Activated T-helper 1 cell treated with anti-CD3 and anti-CD28 coated beads, Interleukin-12 subunit alpha, Interleukin-12 subunit beta, Interleukin-2, Interleukin-4 antibody, amounts not matched to agents 30 ng/mL and 10 ng/mL and 1 ng/mL, durations not matched to agents 14 hours and 24 hours and 36 hours (primary cell): ENCODE measurements around the gene ADAM19. TPM values are rescaled to one million over a fixed set of nuclear protein-coding genes. Genes with fewer than 3 reads are reported as not detected.

Source experiments
- DNase-seq: peaks from one replicate; pipeline ENCODE4 v3.0.0; 2021; ENCODE audit warnings: low spot score
- H3K27ac Mint-ChIP-seq: one replicate; pipeline ENCODE4 v1.8.0; 2021; ENCODE audit warnings: mild to moderate bottlenecking, mixed read lengths
- H3K27me3 Mint-ChIP-seq: one replicate; pipeline ENCODE4 v1.8.0; 2022; ENCODE audit warnings: mild to moderate bottlenecking, moderate library complexity, mixed read lengths; ENCODE audit not compliant: insufficient read depth
- H3K36me3 Mint-ChIP-seq: one replicate; pipeline ENCODE4 v1.8.0; 2021; ENCODE audit warnings: low read depth, mixed read lengths
- H3K4me1 Mint-ChIP-seq: one replicate; pipeline ENCODE4 v1.8.0; 2021; ENCODE audit warnings: low read depth, mixed read lengths
- H3K4me3 Mint-ChIP-seq: one replicate; pipeline ENCODE4 v1.8.0; 2021; ENCODE audit warnings: mild to moderate bottlenecking, moderate library complexity, mixed read lengths
- H3K9me3 Mint-ChIP-seq: one replicate; pipeline ENCODE4 v1.8.0; 2021; ENCODE audit warnings: mixed read lengths
- intact Hi-C: fragments of 100-400 bp; cut with micrococcal nuclease; formaldehyde crosslinking; loops from one replicate; pipeline ENCODE4 v1.15.1; 2024
- total RNA-seq: library from RNA; stranded (reverse); gene quantifications from 2 replicates; pipeline ENCODE4 v1.2.3, GENCODE V29; 2022

ADAM19 gene
- total RNA-seq, 1 donor from 2014 or later = 341 TPM

GRCh38 chr5:157606046-157606445 lies 30.5 kb upstream of the ADAM19 start:
- Mint-ChIP-seq H3K9me3 (no peaks in the 10 kb centered on the region), H3K36me3 (peaks cover 6% of the 10 kb centered on the region), H3K4me3 (no peak overlapping the region), H3K4me1 (peaks cover 77% of the 10 kb centered on the region), H3K27ac (peak overlapping the region; percentile 78), H3K27me3 (no peaks in the 10 kb centered on the region)
- intact Hi-C loops = loop anchor here (2.0 kb wide), 1 partner anchor 111 kb away; no protein-coding TSS in a partner anchor
- DNase-seq = no peak

DNA sequence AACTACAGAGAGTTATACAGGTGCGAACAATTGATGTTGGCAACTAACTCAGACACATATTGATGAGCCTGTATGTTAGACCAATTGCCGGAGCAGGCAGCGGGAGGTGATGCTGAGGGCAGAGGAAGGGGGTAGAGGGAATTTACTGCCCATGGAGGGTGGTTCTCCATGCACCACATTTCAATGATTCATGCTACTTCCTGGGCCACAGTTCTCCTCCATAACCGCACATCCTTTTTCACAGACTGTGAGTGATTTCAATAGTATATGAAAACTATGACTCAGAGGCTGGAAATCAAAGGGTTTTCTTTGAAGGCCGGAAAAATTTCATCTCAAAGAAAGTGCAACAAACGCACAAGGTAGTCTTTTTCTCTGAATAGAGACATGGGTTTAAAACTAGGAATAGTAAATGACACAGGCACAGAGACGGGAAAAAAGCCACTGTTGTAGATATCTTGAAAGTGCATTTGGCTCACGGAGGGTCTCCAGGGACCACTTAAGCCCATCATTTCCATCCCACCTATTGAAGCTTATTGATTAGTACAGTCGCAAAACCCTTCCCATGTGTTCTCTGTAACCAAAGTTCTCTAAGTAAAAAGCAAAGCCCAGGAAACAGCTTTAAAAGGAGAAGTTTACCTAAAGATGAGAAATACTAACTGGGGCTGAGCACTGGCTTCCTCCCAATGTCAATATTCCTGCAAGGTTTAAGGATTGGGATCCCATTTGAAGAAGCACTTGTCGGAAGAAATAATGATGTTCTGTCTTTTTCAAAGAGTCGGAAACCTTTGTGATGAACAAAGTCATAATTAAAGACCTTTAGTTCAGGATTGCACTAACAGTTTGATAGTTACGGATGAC lies 28.0 kb upstream of the ADAM19 start:
- H3K27me3 Mint-ChIP-seq = no peaks in the 10 kb centered on the region
- H3K4me3 Mint-ChIP-seq = peak overlapping the region; percentile 59
- no peaks in the 10 kb centered on the region for H3K9me3 Mint-ChIP-seq
- peak; percentile 74 for DNase-seq
- peaks cover 79% of the 10 kb centered on the region for H3K4me1 Mint-ChIP-seq
- peak overlapping the region; percentile 88 for H3K27ac Mint-ChIP-seq
- intact Hi-C loops = loop anchor here (1.0 to 5.0 kb wide), 13 partner anchors 8 to 1809 kb away; partner anchors contain the start of genes CLINT1 and THG1L
- peaks cover 10% of the 10 kb centered on the region for H3K36me3 Mint-ChIP-seq

- intact Hi-C loops = loop anchor here (2.0 to 5.0 kb wide), 8 partner anchors 48 to 1810 kb away; partner anchors contain the start of gene CLINT1
- peaks cover 76% of the 10 kb centered on the region for H3K4me1 Mint-ChIP-seq
- H3K9me3 Mint-ChIP-seq = peaks cover 4% of the 10 kb centered on the region
- H3K27me3 Mint-ChIP-seq = no peaks in the 10 kb centered on the region
- DNase-seq = peak; percentile 55
- peak overlapping the region; percentile 88 for H3K27ac Mint-ChIP-seq
- H3K4me3 Mint-ChIP-seq = peak overlapping the region; percentile 59
- H3K36me3 Mint-ChIP-seq = peaks cover 9% of the 10 kb centered on the region
Observed at GRCh38 chr5:157602505-157602904, 26.9 kb upstream of the ADAM19 start.

GRCh38 chr5:157600252-157600651 lies 24.7 kb upstream of the ADAM19 start:
- intact Hi-C loops = loop anchor here (5.0 kb wide), 1 partner anchor 678 kb away; no protein-coding TSS in a partner anchor
- H3K27ac Mint-ChIP-seq = peak overlapping the region; percentile 94
- no peaks in the 10 kb centered on the region for H3K27me3 Mint-ChIP-seq
- H3K36me3 Mint-ChIP-seq = peaks cover 12% of the 10 kb centered on the region
- no peak for DNase-seq
- peaks cover 88% of the 10 kb centered on the region for H3K4me1 Mint-ChIP-seq
- H3K9me3 Mint-ChIP-seq = peaks cover 4% of the 10 kb centered on the region
- H3K4me3 Mint-ChIP-seq = peak overlapping the region; percentile 50

DNA sequence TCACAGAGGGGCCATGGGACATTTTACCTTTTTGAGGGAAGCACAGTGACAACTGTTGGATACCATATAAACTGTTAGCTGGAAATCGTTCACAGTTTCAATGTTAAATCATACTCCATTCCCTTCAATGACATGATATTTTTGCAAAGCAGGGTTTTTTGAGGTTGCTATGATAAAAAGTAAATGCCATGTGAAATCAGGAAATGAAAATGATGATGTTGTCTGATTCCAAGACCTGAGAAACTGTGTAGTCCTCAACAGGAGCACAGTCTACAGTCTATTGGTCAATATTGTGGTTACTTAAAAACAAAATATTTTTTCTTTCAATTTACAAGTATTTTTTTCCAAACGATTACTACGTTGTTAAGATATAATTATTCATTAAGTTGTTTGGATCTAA lies 24.0 kb upstream of the ADAM19 start:
- Mint-ChIP-seq H3K9me3 (peaks cover 4% of the 10 kb centered on the region), H3K4me1 (peaks cover 91% of the 10 kb centered on the region), H3K4me3 (peak overlapping the region; percentile 19), H3K27me3 (no peaks in the 10 kb centered on the region), H3K36me3 (peaks cover 12% of the 10 kb centered on the region), H3K27ac (peak overlapping the region; percentile 80)
- intact Hi-C loops = loop anchor here (1.0 to 5.0 kb wide), 3 partner anchors 248 to 572 kb away; no protein-coding TSS in a partner anchor
- no peak for DNase-seq

- peak overlapping the region; percentile 80 for H3K27ac Mint-ChIP-seq
- no peak for DNase-seq
- peaks cover 9% of the 10 kb centered on the region for H3K36me3 Mint-ChIP-seq
- H3K4me3 Mint-ChIP-seq = peak overlapping the region; percentile 31
- intact Hi-C loops = loop anchor here (1.0 to 5.0 kb wide), 3 partner anchors 9 to 571 kb away; no protein-coding TSS in a partner anchor
- H3K9me3 Mint-ChIP-seq = peaks cover 4% of the 10 kb centered on the region
- peaks cover 91% of the 10 kb centered on the region for H3K4me1 Mint-ChIP-seq
- no peaks in the 10 kb centered on the region for H3K27me3 Mint-ChIP-seq
Observed at GRCh38 chr5:157598350-157598936, 22.9 kb upstream of the ADAM19 start.

DNA sequence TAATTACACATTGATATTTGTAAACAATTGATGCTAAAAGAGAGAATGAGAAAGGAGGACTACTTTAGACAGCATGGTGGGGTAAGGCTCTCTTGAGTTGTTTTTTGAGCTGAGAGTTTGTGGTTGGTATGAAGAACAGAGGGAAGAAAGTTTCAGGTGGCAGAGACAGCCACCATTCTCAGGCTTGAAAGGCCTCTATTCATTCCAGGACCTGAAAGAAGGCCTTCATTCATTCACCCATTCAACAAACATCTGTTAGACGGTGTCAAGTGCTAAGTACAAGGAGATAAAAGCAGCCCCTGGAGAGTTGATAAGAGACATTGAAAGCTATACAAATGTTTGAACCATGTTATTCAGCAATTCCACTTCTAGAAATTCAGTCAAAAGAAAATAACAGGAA lies 21.7 kb upstream of the ADAM19 start:
- no peak for DNase-seq
- no peaks in the 10 kb centered on the region for H3K27me3 Mint-ChIP-seq
- peaks cover 9% of the 10 kb centered on the region for H3K36me3 Mint-ChIP-seq
- peaks cover 91% of the 10 kb centered on the region for H3K4me1 Mint-ChIP-seq
- H3K9me3 Mint-ChIP-seq = peaks cover 4% of the 10 kb centered on the region
- H3K4me3 Mint-ChIP-seq = peak overlapping the region; percentile 60
- peak overlapping the region; percentile 75 for H3K27ac Mint-ChIP-seq
- intact Hi-C loops = loop anchor here (5.0 kb wide), 2 partner anchors 325 to 570 kb away; no protein-coding TSS in a partner anchor

GRCh38 chr5:157596487-157596886 lies 20.9 kb upstream of the ADAM19 start:
- Mint-ChIP-seq H3K4me1 (peaks cover 91% of the 10 kb centered on the region), H3K27ac (peak overlapping the region; percentile 75), H3K36me3 (peaks cover 14% of the 10 kb centered on the region), H3K9me3 (peaks cover 10% of the 10 kb centered on the region), H3K4me3 (peak overlapping the region; percentile 46), H3K27me3 (no peaks in the 10 kb centered on the region)
- intact Hi-C loops = loop anchor here (1.0 to 5.0 kb wide), 6 partner anchors 14 to 569 kb away; no protein-coding TSS in a partner anchor
- peak; percentile 51 for DNase-seq

GRCh38 chr5:157594675-157595459 lies 19.3 kb upstream of the ADAM19 start:
- peak overlapping the region; percentile 80 for H3K27ac Mint-ChIP-seq
- H3K27me3 Mint-ChIP-seq = no peaks in the 10 kb centered on the region
- peak overlapping the region; percentile 71 for H3K4me3 Mint-ChIP-seq
- intact Hi-C loops = loop anchor here (1.0 to 5.0 kb wide), 4 partner anchors 8 to 568 kb away; no protein-coding TSS in a partner anchor
- H3K36me3 Mint-ChIP-seq = peaks cover 11% of the 10 kb centered on the region
- peaks cover 85% of the 10 kb centered on the region for H3K4me1 Mint-ChIP-seq
- no peak for DNase-seq
- peaks cover 11% of the 10 kb centered on the region for H3K9me3 Mint-ChIP-seq

DNA sequence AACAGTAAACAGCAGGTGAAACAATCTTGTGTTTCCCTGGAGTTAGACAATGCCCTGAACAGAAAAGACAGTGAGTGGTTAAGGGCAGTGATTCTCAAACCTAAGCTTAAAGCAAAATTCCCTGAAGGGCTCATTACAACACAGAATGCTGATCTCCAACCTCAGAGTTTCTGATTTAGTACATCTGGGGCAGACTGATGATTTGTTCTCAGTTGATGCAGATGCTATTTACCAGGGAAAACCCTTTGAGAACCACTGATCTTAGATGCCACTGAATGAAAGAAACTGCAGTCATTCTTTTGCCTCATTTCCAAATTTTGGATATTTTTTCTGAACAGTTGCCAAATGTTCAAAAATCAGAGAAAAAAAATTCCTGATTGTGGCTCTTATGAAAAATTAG lies 18.7 kb upstream of the ADAM19 start:
- intact Hi-C loops = loop anchor here (1.0 kb wide), 2 partner anchors 9 to 13 kb away; no protein-coding TSS in a partner anchor
- H3K27me3 Mint-ChIP-seq = no peaks in the 10 kb centered on the region
- peak overlapping the region; percentile 71 for H3K4me3 Mint-ChIP-seq
- DNase-seq = no peak
- H3K4me1 Mint-ChIP-seq = peaks cover 84% of the 10 kb centered on the region
- H3K27ac Mint-ChIP-seq = peak overlapping the region; percentile 80
- peaks cover 11% of the 10 kb centered on the region for H3K36me3 Mint-ChIP-seq
- peaks cover 11% of the 10 kb centered on the region for H3K9me3 Mint-ChIP-seq

DNA sequence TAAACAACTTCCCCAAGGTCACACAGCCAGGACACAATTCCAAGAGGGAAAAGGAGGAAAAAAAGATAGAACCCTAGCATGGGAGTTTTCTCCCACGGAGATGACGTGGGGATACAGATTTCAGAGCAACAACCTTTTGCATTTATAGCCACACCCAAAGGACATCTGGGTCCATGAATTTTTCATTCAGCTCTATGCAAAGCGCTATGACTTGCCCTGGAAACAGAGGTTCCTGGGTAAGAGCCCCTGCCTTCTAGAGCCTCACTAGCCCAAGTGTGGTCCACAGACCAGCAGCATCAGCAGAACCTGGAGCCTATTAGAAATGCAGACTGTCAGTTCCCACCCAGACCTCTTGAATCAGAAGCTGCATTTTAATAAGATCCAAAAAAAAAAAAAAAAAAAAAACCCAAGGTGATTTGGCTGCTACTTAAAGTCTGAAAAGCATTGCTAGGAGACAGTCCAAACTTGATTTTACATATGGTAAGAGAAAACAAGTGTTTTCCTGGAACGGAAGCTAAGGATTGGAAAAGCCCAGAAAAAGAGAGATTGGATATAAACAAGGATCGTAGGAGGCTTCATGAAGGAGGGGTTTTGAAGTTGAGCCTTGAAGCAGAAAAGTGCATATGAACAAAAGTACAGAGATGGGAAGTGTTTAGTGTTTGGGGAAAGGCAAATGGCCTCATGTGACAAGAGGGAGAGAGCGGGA lies 17.6 kb upstream of the ADAM19 start:
- no peak for DNase-seq
- peaks cover 73% of the 10 kb centered on the region for H3K4me1 Mint-ChIP-seq
- peak overlapping the region; percentile 48 for H3K4me3 Mint-ChIP-seq
- no peaks in the 10 kb centered on the region for H3K27me3 Mint-ChIP-seq
- H3K27ac Mint-ChIP-seq = peak overlapping the region; percentile 75
- peaks cover 8% of the 10 kb centered on the region for H3K9me3 Mint-ChIP-seq
- H3K36me3 Mint-ChIP-seq = peaks cover 8% of the 10 kb centered on the region
- intact Hi-C loops = no loop called here

GRCh38 chr5:157592594-157592993 lies 17.0 kb upstream of the ADAM19 start:
- Mint-ChIP-seq H3K9me3 (peaks cover 6% of the 10 kb centered on the region), H3K27ac (peak overlapping the region; percentile 75), H3K4me1 (peaks cover 70% of the 10 kb centered on the region), H3K27me3 (no peaks in the 10 kb centered on the region), H3K4me3 (peak overlapping the region; percentile 48), H3K36me3 (peaks cover 8% of the 10 kb centered on the region)
- intact Hi-C loops = no loop called here
- no peak for DNase-seq
